Measurements from ENCODE around the gene SEPHS1. TPM values are rescaled to one million over a fixed set of nuclear protein-coding genes. Genes with fewer than 3 reads are reported as not detected.

The SEPHS1 gene
- total and polyA plus RNA-seq, 4 donors: 53.3 to 101 (median 74.2) TPM

GRCh38 chr10:13319166-13319565, 28.9 kb downstream of the SEPHS1 start:
- no peak overlapping the region for H3K27ac ChIP-seq (ENCODE audit: low read depth, low read length)
- no peak overlapping the region for H3K4me3 ChIP-seq (ENCODE audit: low read depth, low read length)
- H3K27me3 ChIP-seq (ENCODE audit: control insufficient read depth, insufficient read depth, low read length): no peaks in the 10 kb centered on the region
- H3K36me3 ChIP-seq (ENCODE audit: control insufficient read depth, insufficient read depth, low read length): peaks cover 34% of the 10 kb centered on the region
- DNase-seq (ENCODE audit: low read depth in 4 of 6, low spot score in 6 of 6): no peak
- H3K9me3 ChIP-seq (ENCODE audit: control insufficient read depth, insufficient read depth, low read length): no peaks in the 10 kb centered on the region
- WGBS (ENCODE audit: insufficient coverage): 76% methylated on average over 3 of the region's 7 CpGs
- no peaks in the 10 kb centered on the region for H3K4me1 ChIP-seq (ENCODE audit: control insufficient read depth, insufficient read depth, low read length)

DNA sequence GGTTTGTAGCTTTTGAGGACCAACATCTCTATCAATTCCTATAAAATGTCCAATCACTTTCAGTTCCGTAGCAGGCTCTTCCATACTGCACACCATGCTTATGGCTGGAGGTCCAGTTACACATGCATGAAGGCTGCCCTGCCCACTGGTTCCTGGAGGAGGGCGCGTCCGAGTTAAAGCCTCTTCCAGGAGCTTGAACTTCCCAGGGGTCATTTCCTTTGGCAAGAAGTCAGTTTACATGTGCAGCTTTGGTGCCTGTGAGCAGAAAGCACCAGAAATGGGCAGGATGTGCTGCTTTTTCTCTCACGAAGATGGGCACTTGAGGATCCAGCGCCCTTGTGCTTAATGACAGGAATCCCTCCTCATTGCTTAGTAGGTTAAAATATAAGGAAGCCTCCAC, 30.6 kb downstream of the SEPHS1 start:
- H3K4me1 ChIP-seq (ENCODE audit: control insufficient read depth, insufficient read depth, low read length): no peaks in the 10 kb centered on the region
- H3K27ac ChIP-seq (ENCODE audit: low read depth, low read length): no peak overlapping the region
- no peak overlapping the region for H3K4me3 ChIP-seq (ENCODE audit: low read depth, low read length)
- no peaks in the 10 kb centered on the region for H3K9me3 ChIP-seq (ENCODE audit: control insufficient read depth, insufficient read depth, low read length)
- H3K27me3 ChIP-seq (ENCODE audit: control insufficient read depth, insufficient read depth, low read length): no peaks in the 10 kb centered on the region
- H3K36me3 ChIP-seq (ENCODE audit: control insufficient read depth, insufficient read depth, low read length): peaks cover 25% of the 10 kb centered on the region
- WGBS (ENCODE audit: insufficient coverage): 79% methylated on average over 4 of the region's 6 CpGs
- peak in 1 of 6 donors; percentile 50 for DNase-seq (ENCODE audit: low read depth in 4 of 6, low spot score in 6 of 6)

GRCh38 chr10:13316635-13317311, 31.3 kb downstream of the SEPHS1 start:
- 93% methylated on average over 6 of the region's 7 CpGs for WGBS (ENCODE audit: insufficient coverage)
- Histone ChIP-seq H3K27me3 (ENCODE audit: control insufficient read depth, insufficient read depth, low read length) (no peaks in the 10 kb centered on the region), H3K36me3 (ENCODE audit: control insufficient read depth, insufficient read depth, low read length) (peaks cover 18% of the 10 kb centered on the region), H3K9me3 (ENCODE audit: control insufficient read depth, insufficient read depth, low read length) (no peaks in the 10 kb centered on the region), H3K4me3 (ENCODE audit: low read depth, low read length) (no peak overlapping the region), H3K4me1 (ENCODE audit: control insufficient read depth, insufficient read depth, low read length) (no peaks in the 10 kb centered on the region), H3K27ac (ENCODE audit: low read depth, low read length) (no peak overlapping the region)
- DNase-seq (ENCODE audit: low read depth in 4 of 6, low spot score in 6 of 6): no peak

DNA sequence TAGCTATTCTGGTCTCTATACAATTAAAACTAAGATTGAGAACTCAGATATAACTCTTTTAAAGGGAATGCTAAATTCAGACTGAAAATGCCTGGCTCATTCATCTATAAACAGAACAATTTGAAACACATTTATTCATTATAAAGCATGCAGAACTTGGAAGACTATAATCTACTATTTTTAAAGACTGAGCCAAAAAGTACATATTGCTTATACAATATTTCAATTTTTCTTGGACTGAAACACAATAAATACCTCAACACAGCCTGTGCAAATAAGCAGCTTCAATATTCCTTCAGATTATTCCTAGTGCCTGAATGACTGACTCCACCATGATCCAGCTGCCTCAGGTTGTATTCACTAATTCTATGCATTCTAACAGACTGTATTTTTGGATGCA, 32.7 kb downstream of the SEPHS1 start:
- no peak overlapping the region for H3K27ac ChIP-seq (ENCODE audit: low read depth, low read length)
- peak in 1 of 6 donors; percentile 28 for DNase-seq (ENCODE audit: low read depth in 4 of 6, low spot score in 6 of 6)

DNA sequence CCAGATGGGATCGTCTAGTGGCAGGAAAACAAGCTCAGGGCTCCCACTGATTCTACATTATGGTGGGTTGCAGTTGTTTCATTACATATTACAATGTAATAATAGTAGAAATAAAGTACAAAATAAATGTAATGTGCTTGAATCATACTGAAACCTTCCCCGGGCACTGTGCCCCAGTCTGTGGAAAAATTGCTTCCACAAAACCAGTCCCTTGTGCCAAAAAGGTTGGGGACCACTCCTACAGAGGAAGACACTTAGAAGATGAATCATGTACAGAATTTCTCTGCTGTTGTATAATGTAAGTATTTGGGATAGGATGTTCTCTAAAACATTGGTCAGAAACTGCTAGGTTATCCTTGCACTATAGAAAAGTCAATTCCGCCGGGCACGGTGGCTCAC, 36.9 kb downstream of the SEPHS1 start:
- DNase-seq (ENCODE audit: low read depth in 4 of 6, low spot score in 6 of 6): no peak
- no peaks in the 10 kb centered on the region for H3K36me3 ChIP-seq (ENCODE audit: control insufficient read depth, insufficient read depth, low read length)
- no peaks in the 10 kb centered on the region for H3K27me3 ChIP-seq (ENCODE audit: control insufficient read depth, insufficient read depth, low read length)
- 84% methylated on average over 4 of the region's 5 CpGs for WGBS (ENCODE audit: insufficient coverage)
- H3K9me3 ChIP-seq (ENCODE audit: control insufficient read depth, insufficient read depth, low read length): no peaks in the 10 kb centered on the region
- no peak overlapping the region for H3K27ac ChIP-seq (ENCODE audit: low read depth, low read length)
- H3K4me3 ChIP-seq (ENCODE audit: low read depth, low read length): no peak overlapping the region
- H3K4me1 ChIP-seq (ENCODE audit: control insufficient read depth, insufficient read depth, low read length): no peaks in the 10 kb centered on the region

More for the DNA sequence above, 32.7 kb downstream of the SEPHS1 start:
- H3K36me3 ChIP-seq (ENCODE audit: control insufficient read depth, insufficient read depth, low read length): peaks cover 5% of the 10 kb centered on the region
- no peaks in the 10 kb centered on the region for H3K9me3 ChIP-seq (ENCODE audit: control insufficient read depth, insufficient read depth, low read length)
- H3K27me3 ChIP-seq (ENCODE audit: control insufficient read depth, insufficient read depth, low read length): no peaks in the 10 kb centered on the region
- no peak overlapping the region for H3K4me3 ChIP-seq (ENCODE audit: low read depth, low read length)
- no peaks in the 10 kb centered on the region for H3K4me1 ChIP-seq (ENCODE audit: control insufficient read depth, insufficient read depth, low read length)

DNA sequence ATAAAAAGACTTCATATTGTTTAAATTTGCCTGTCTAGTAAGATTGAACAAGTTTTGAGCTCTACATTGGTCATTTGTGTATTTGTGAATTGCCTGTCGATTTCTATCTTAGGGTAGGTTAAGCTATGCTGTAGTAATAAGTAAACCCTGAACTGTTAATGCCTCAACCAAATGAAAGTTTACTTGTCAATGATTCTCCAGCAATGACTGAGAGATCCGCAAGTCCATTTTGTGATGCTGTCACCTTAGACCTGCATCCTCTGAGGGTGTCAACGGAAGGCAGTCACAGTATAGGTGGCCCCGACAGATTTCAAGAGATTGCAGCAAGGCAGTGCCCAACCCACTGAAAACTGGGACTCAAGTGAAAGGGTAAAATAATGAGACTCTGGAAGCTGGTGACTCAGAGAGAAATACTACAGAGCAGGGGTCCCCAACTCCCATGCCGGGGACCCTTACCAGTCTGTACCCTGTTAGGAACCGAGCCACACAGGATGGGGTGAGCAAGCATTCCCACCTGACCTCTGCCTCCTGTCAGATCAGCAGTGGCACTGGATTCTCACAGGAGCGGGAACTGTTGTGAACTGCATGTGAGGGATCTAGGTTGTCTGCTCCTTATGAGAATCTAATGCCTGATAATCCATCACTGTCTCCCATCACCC, 37.4 kb downstream of the SEPHS1 start:
- no peaks in the 10 kb centered on the region for H3K9me3 ChIP-seq (ENCODE audit: control insufficient read depth, insufficient read depth, low read length)
- H3K4me3 ChIP-seq (ENCODE audit: low read depth, low read length): no peak overlapping the region
- no peak overlapping the region for H3K27ac ChIP-seq (ENCODE audit: low read depth, low read length)
- no peaks in the 10 kb centered on the region for H3K4me1 ChIP-seq (ENCODE audit: control insufficient read depth, insufficient read depth, low read length)
- no peaks in the 10 kb centered on the region for H3K27me3 ChIP-seq (ENCODE audit: control insufficient read depth, insufficient read depth, low read length)
- 84% methylated on average over 6 of the region's 7 CpGs for WGBS (ENCODE audit: insufficient coverage)
- no peak for DNase-seq (ENCODE audit: low read depth in 4 of 6, low spot score in 6 of 6)
- H3K36me3 ChIP-seq (ENCODE audit: control insufficient read depth, insufficient read depth, low read length): no peaks in the 10 kb centered on the region

GRCh38 chr10:13309792-13310191, 38.3 kb downstream of the SEPHS1 start:
- no peak overlapping the region for H3K27ac ChIP-seq (ENCODE audit: low read depth, low read length)
- DNase-seq (ENCODE audit: low read depth in 4 of 6, low spot score in 6 of 6): no peak
- no peaks in the 10 kb centered on the region for H3K9me3 ChIP-seq (ENCODE audit: control insufficient read depth, insufficient read depth, low read length)
- H3K4me1 ChIP-seq (ENCODE audit: control insufficient read depth, insufficient read depth, low read length): no peaks in the 10 kb centered on the region
- H3K36me3 ChIP-seq (ENCODE audit: control insufficient read depth, insufficient read depth, low read length): no peaks in the 10 kb centered on the region
- no peak overlapping the region for H3K4me3 ChIP-seq (ENCODE audit: low read depth, low read length)
- no peaks in the 10 kb centered on the region for H3K27me3 ChIP-seq (ENCODE audit: control insufficient read depth, insufficient read depth, low read length)
- no CpG with 5 or more reads among the region's 2 CpGs for WGBS (ENCODE audit: insufficient coverage)

DNA sequence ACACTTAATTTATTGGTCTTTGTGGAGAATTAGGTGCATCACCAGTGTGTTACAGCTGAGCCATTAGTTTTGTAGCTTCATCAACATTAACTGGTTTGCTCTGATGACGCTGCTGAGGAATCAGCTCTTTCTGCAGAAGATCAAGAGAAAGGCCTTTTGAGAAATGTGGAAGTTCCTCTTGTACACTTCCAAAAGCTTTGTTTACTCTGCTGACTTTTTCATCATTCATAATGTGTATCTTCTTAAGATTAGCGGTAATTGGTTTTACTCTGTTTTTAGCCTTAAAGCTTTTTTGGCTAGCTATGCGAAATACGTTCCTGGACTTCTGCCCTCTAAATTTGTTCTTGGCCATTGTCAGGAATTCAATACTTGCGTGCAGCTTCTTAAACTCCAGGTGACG, 40.0 kb downstream of the SEPHS1 start:
- DNase-seq (ENCODE audit: low read depth in 4 of 6, low spot score in 6 of 6): no peak
- Histone ChIP-seq H3K4me3 (ENCODE audit: low read depth, low read length) (no peak overlapping the region), H3K9me3 (ENCODE audit: control insufficient read depth, insufficient read depth, low read length) (no peaks in the 10 kb centered on the region), H3K36me3 (ENCODE audit: control insufficient read depth, insufficient read depth, low read length) (no peaks in the 10 kb centered on the region), H3K27me3 (ENCODE audit: control insufficient read depth, insufficient read depth, low read length) (no peaks in the 10 kb centered on the region), H3K4me1 (ENCODE audit: control insufficient read depth, insufficient read depth, low read length) (no peaks in the 10 kb centered on the region), H3K27ac (ENCODE audit: low read depth, low read length) (no peak overlapping the region)
- whole genome bisulfite sequencing (ENCODE audit: insufficient coverage): 93% methylated on average over 3 of the region's 6 CpGs

DNA sequence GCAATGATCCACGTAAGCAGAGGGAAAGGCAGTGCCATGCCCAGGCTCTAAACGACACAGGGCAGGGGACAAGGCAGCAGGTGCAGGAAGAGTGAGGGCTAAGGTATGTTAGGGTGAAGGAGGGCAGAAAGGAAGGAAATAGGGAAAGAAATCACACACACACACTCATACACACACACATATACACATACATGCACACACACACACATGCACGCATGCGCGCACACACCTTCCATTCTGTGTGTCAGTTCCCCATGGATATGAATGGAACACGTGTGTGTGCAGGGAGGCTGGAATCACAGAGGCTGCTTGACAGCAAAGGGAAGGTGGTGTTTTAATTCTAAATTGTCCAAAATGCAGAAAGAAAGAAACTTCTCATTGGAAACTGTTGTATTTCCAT, 42.0 kb downstream of the SEPHS1 start:
- no peaks in the 10 kb centered on the region for H3K36me3 ChIP-seq (ENCODE audit: control insufficient read depth, insufficient read depth, low read length)
- H3K9me3 ChIP-seq (ENCODE audit: control insufficient read depth, insufficient read depth, low read length): no peaks in the 10 kb centered on the region
- H3K4me3 ChIP-seq (ENCODE audit: low read depth, low read length): no peak overlapping the region
- no peak overlapping the region for H3K27ac ChIP-seq (ENCODE audit: low read depth, low read length)
- H3K27me3 ChIP-seq (ENCODE audit: control insufficient read depth, insufficient read depth, low read length): no peaks in the 10 kb centered on the region
- no peak for DNase-seq (ENCODE audit: low read depth in 4 of 6, low spot score in 6 of 6)
- H3K4me1 ChIP-seq (ENCODE audit: control insufficient read depth, insufficient read depth, low read length): peaks cover 13% of the 10 kb centered on the region
- WGBS (ENCODE audit: insufficient coverage): no CpG with 5 or more reads among the region's 6 CpGs
